NCI-H2081 (cell line): ENCODE measurements around the gene INPP5E.

Source experiments
- DNase-seq, 2 experiments: peaks; one replicate each; lab custom pipeline; 2025; lab: John Stamatoyannopoulos, UW

Gene INPP5E

GRCh38 chr9:136405481-136405880 lies 34.2 kb downstream of the INPP5E start:
- no peak for DNase-seq

- DNase-seq: no peak
Measured at GRCh38 chr9:136404801-136405136, 34.9 kb downstream of the INPP5E start.

GRCh38 chr9:136403915-136404800 lies 35.5 kb downstream of the INPP5E start:
- DNase-seq: no peak

- no peak for DNase-seq
Measured at GRCh38 chr9:136403538-136403914, 36.1 kb downstream of the INPP5E start.

- DNase-seq: no peak
Measured at GRCh38 chr9:136402067-136402466, 37.6 kb downstream of the INPP5E start.

GRCh38 chr9:136401173-136401922 lies 38.3 kb downstream of the INPP5E start:
- no peak for DNase-seq

- DNase-seq: peak; percentile 90 to 91
Measured at GRCh38 chr9:136400038-136400834, 39.4 kb downstream of the INPP5E start, which contains the start of gene SNAPC4. SNAPC4 (minus strand) TSS chr9:136400170; CDS start chr9:136398428, 1,742 bp downstream.

- DNase-seq: peak in 1 of 2 experiments; percentile 16
Measured at GRCh38 chr9:136399176-136400037, 40.2 kb downstream of the INPP5E start.

- DNase-seq: no peak
Measured at GRCh38 chr9:136398286-136398685, 41.4 kb downstream of the INPP5E start.

GRCh38 chr9:136397643-136398042 lies 42.0 kb downstream of the INPP5E start:
- DNase-seq: no peak

GRCh38 chr9:136396219-136396515 lies 43.5 kb downstream of the INPP5E start:
- no peak for DNase-seq

- DNase-seq: no peak
Measured at GRCh38 chr9:136395345-136396218, 44.1 kb downstream of the INPP5E start.

GRCh38 chr9:136395020-136395340 lies 44.7 kb downstream of the INPP5E start:
- DNase-seq: no peak

- no peak for DNase-seq
Measured at GRCh38 chr9:136394312-136395019, 45.2 kb downstream of the INPP5E start.

GRCh38 chr9:136393531-136393930 lies 46.1 kb downstream of the INPP5E start:
- no peak for DNase-seq

- DNase-seq: no peak
Measured at GRCh38 chr9:136392538-136393449, 46.9 kb downstream of the INPP5E start.

GRCh38 chr9:136391737-136392537 lies 47.7 kb downstream of the INPP5E start:
- DNase-seq: no peak

GRCh38 chr9:136389396-136389795 lies 50.2 kb downstream of the INPP5E start:
- no peak for DNase-seq
